ENCODE data around the gene KCNJ6. TPM values are rescaled to one million over a fixed set of nuclear protein-coding genes. Genes with fewer than 3 reads are reported as not detected.

Gene KCNJ6
- total RNA-seq, 1 experiment from 2014 or later = not detected

DNA sequence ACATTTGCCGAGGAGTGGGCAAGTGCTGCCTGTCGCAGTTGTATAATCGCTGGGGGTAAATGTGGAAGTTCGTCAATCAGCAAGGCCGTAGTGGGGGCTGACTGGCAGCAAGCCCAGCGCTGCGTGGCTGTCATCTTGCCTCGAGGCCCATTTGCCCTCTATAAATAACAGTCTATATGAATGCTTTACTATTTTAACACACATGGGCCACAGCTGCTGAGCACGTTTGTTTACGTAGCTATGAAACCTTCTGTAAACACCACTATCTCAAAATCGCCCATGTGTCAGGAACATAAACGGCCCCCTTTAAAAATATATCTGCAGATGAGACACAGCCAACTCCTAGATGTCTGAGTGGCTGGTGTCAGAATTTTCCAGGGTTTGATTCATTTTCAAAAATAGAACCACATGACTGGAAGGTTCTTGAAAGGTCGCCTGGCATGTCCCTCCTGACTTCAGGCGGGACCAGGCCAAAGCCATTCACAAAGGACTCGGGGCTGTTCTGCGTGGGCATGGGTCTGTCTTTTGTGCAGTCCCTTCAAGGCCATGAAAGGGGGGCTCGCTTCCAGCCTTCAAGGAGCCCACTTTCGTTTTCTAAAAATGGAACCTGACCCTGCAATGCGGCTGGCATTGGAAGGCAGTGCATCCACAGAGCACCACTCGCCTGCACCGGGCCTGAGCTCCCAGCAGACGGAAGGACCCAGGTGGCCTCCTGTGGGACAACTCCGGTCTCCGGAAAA, 205.5 kb downstream of the KCNJ6 start:
- H3K79me2 ChIP-seq (ENCODE audit: insufficient read depth, low read length) = no peaks in the 10 kb centered on the region
- H2AFZ ChIP-seq (ENCODE audit: low read depth, low read length, poor library complexity, severe bottlenecking) = no peak overlapping the region
- no peak overlapping the region for H3K27ac ChIP-seq (ENCODE audit: low read depth, low read length)
- H3K9me3 ChIP-seq (ENCODE audit: control insufficient read depth in 1 of 2, insufficient read depth in 1 of 2, low read depth in 1 of 2, low read length in 2 of 2) = no peaks in the 10 kb centered on the region
- intact Hi-C loops (cut with micrococcal nuclease) = loop anchor here (5.0 kb wide), 1 partner anchor 647 kb away; no protein-coding TSS in a partner anchor
- CTCF ChIA-PET = interaction anchor here (2.5 to 2.8 kb wide), 2 partner anchors 10 to 416 kb away, joined by 18 to 23 read pairs; no protein-coding TSS in a partner anchor
- DNase-seq (ENCODE audit: low read depth, low spot score) (no peak), ATAC-seq (no peak)
- no TSS peak for BruUV-seq (replicated peaks)
- no peak for TF ChIP-seq ZFX (IDR thresholded peaks at IDR 0.05)
- TF ChIP-seq CBX3 (IDR thresholded peaks at IDR 0.05; ENCODE audit: low read depth) = no peak
- no peak for TF ChIP-seq EZH2 (IDR thresholded peaks at IDR 0.05)
- no peak for TF ChIP-seq SP1 (IDR thresholded peaks at IDR 0.05; ENCODE audit: low read depth)
- TF ChIP-seq ELF1 (IDR thresholded peaks at IDR 0.05; ENCODE audit: borderline replicate concordance, low read depth) = no peak
- no peak overlapping the region for H3K4me2 ChIP-seq (ENCODE audit: low read length)
- H3K27me3 ChIP-seq (ENCODE audit: insufficient read depth, low read length) = no peaks in the 10 kb centered on the region
- H3K9ac ChIP-seq (ENCODE audit: low read length) = no peak overlapping the region
- RAD21 ChIA-PET (ENCODE audit: low non-redundant PET in 1 of 2, low total read pairs in 2 of 2, uncharacterized antibody in 2 of 2, unreplicated experiment in 2 of 2) = no interaction called here
- no peaks in the 10 kb centered on the region for H4K20me1 ChIP-seq (ENCODE audit: insufficient read depth)
- no peaks in the 10 kb centered on the region for H3K9me2 ChIP-seq (ENCODE audit: insufficient read depth)
- H3K36me3 ChIP-seq (ENCODE audit: control insufficient read depth in 1 of 2, insufficient read depth in 2 of 2, low read length in 2 of 2) = no peaks in the 10 kb centered on the region
- POLR2A ChIA-PET = no interaction called here
- no peaks in the 10 kb centered on the region for H3K4me1 ChIP-seq (ENCODE audit: control insufficient read depth in 1 of 2, insufficient read depth in 2 of 2, low read length in 2 of 2)
- no peak overlapping the region for H3K4me3 ChIP-seq (replicated peaks in 1 of 2; ENCODE audit: low read depth in 1 of 2, low read length in 2 of 2)

DNA sequence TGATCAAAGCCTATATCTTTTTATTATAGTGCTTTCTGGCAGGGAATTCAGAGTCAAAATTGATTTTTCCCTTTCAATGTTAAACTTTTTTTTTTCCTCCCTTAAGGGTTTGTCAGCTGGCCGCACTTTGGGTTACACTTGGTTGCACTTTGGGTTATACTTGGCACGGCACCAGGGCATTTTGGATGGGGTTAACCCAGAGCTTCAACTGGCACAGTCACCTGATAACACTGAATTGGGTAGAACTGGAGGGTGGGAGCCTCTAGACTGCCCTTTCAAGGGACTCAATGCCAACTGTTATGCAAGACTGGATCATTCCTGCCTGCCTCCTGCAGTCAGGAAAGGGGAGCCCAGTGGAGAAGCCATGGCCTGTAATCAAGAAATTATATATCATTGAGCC, 211.5 kb downstream of the KCNJ6 start:
- ChIA-PET CTCF (no interaction called here), RAD21 (ENCODE audit: low non-redundant PET in 1 of 2, low total read pairs in 2 of 2, uncharacterized antibody in 2 of 2, unreplicated experiment in 2 of 2) (no interaction called here), POLR2A (no interaction called here)
- H3K4me3 ChIP-seq (replicated peaks in 1 of 2; ENCODE audit: low read depth in 1 of 2, low read length in 2 of 2) = no peak overlapping the region
- H3K4me1 ChIP-seq (ENCODE audit: control insufficient read depth in 1 of 2, insufficient read depth in 2 of 2, low read length in 2 of 2) = no peaks in the 10 kb centered on the region
- H3K4me2 ChIP-seq (ENCODE audit: low read length) = no peak overlapping the region
- no peaks in the 10 kb centered on the region for H3K36me3 ChIP-seq (ENCODE audit: control insufficient read depth in 1 of 2, insufficient read depth in 2 of 2, low read length in 2 of 2)
- DNase-seq (ENCODE audit: low read depth, low spot score) = no peak
- no peak overlapping the region for H2AFZ ChIP-seq (ENCODE audit: low read depth, low read length, poor library complexity, severe bottlenecking)
- TF ChIP-seq, protein P1, sequence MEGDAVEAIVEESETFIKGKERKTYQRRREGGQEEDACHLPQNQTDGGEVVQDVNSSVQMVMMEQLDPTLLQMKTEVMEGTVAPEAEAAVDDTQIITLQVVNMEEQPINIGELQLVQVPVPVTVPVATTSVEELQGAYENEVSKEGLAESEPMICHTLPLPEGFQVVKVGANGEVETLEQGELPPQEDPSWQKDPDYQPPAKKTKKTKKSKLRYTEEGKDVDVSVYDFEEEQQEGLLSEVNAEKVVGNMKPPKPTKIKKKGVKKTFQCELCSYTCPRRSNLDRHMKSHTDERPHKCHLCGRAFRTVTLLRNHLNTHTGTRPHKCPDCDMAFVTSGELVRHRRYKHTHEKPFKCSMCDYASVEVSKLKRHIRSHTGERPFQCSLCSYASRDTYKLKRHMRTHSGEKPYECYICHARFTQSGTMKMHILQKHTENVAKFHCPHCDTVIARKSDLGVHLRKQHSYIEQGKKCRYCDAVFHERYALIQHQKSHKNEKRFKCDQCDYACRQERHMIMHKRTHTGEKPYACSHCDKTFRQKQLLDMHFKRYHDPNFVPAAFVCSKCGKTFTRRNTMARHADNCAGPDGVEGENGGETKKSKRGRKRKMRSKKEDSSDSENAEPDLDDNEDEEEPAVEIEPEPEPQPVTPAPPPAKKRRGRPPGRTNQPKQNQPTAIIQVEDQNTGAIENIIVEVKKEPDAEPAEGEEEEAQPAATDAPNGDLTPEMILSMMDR (IDR thresholded peaks at IDR 0.05 in 2 of 3, conservative IDR thresholded peaks at IDR 0.05 in 1 of 3; ENCODE audit: borderline replicate concordance in 1 of 3, insufficient read depth in 1 of 3, low read depth in 2 of 3, low read length in 2 of 3) = no peak
- no peak for TF ChIP-seq ZNF274 (IDR thresholded peaks at IDR 0.05; ENCODE audit: low read depth, low read length)
- TF ChIP-seq POLR2A (IDR thresholded peaks at IDR 0.05; ENCODE audit: borderline replicate concordance, extremely low read depth, insufficient read depth, insufficient read length) = no peak
- TF ChIP-seq, protein P2, sequence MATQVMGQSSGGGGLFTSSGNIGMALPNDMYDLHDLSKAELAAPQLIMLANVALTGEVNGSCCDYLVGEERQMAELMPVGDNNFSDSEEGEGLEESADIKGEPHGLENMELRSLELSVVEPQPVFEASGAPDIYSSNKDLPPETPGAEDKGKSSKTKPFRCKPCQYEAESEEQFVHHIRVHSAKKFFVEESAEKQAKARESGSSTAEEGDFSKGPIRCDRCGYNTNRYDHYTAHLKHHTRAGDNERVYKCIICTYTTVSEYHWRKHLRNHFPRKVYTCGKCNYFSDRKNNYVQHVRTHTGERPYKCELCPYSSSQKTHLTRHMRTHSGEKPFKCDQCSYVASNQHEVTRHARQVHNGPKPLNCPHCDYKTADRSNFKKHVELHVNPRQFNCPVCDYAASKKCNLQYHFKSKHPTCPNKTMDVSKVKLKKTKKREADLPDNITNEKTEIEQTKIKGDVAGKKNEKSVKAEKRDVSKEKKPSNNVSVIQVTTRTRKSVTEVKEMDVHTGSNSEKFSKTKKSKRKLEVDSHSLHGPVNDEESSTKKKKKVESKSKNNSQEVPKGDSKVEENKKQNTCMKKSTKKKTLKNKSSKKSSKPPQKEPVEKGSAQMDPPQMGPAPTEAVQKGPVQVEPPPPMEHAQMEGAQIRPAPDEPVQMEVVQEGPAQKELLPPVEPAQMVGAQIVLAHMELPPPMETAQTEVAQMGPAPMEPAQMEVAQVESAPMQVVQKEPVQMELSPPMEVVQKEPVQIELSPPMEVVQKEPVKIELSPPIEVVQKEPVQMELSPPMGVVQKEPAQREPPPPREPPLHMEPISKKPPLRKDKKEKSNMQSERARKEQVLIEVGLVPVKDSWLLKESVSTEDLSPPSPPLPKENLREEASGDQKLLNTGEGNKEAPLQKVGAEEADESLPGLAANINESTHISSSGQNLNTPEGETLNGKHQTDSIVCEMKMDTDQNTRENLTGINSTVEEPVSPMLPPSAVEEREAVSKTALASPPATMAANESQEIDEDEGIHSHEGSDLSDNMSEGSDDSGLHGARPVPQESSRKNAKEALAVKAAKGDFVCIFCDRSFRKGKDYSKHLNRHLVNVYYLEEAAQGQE (IDR thresholded peaks at IDR 0.05; ENCODE audit: low read depth) = no peak
- no peak for TF ChIP-seq JUND (IDR thresholded peaks at IDR 0.05)
- no peak for TF ChIP-seq CEBPB (IDR thresholded peaks at IDR 0.05; ENCODE audit: low read depth)
- TF ChIP-seq, protein P3, sequence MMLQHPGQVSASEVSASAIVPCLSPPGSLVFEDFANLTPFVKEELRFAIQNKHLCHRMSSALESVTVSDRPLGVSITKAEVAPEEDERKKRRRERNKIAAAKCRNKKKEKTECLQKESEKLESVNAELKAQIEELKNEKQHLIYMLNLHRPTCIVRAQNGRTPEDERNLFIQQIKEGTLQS (IDR thresholded peaks at IDR 0.05) = no peak
- TF ChIP-seq CBX3 (IDR thresholded peaks at IDR 0.05; ENCODE audit: low read depth) = no peak
- TF ChIP-seq TCF7L2 (IDR thresholded peaks at IDR 0.05; ENCODE audit: borderline replicate concordance, extremely low read depth, insufficient read depth, insufficient read length) = no peak
- TF ChIP-seq EZH2phosphoT487 (IDR thresholded peaks at IDR 0.05; ENCODE audit: borderline replicate concordance) = no peak
- intact Hi-C loops (cut with micrococcal nuclease) = loop anchor here (10.0 kb wide), 1 partner anchor 420 kb away; no protein-coding TSS in a partner anchor
- H3K9me2 ChIP-seq (ENCODE audit: insufficient read depth) = no peaks in the 10 kb centered on the region
- no peaks in the 10 kb centered on the region for H3K9me3 ChIP-seq (ENCODE audit: control insufficient read depth in 1 of 2, insufficient read depth in 1 of 2, low read depth in 1 of 2, low read length in 2 of 2)
- no peaks in the 10 kb centered on the region for H3K27me3 ChIP-seq (ENCODE audit: insufficient read depth, low read length)
- no peak for ATAC-seq
- no peaks in the 10 kb centered on the region for H4K20me1 ChIP-seq (ENCODE audit: insufficient read depth)
- H3K79me2 ChIP-seq (ENCODE audit: insufficient read depth, low read length) = no peaks in the 10 kb centered on the region
- BruUV-seq (replicated peaks) = no TSS peak
- H3K27ac ChIP-seq (ENCODE audit: low read depth, low read length) = no peak overlapping the region
- H3K9ac ChIP-seq (ENCODE audit: low read length) = no peak overlapping the region

Measured in HCT116 (cell line).